T-helper 1 cell (primary cell): Measurements from ENCODE around the gene DNAJC18.

Experiments
- DNase-seq, 5 donors: peaks; one replicate each; pipeline ENCODE4 v3.0.0-alpha.2; 2012 to 2020

DNAJC18 gene

GRCh38 chr5:139361835-139362429 is 77.4 kb downstream of the DNAJC18 start:
- no peak for DNase-seq

GRCh38 chr5:139360384-139360783 is 78.9 kb downstream of the DNAJC18 start:
- DNase-seq: no peak
